Liver (tissue), 9 donors: ENCODE measurements around the gene PUSL1. TPM values are rescaled to one million over a fixed set of nuclear protein-coding genes. Genes with fewer than 3 reads are reported as not detected.

Source experiments
- DNase-seq: peaks from one replicate; pipeline ENCODE4 v3.0.0-alpha.2; 2017; ENCODE audit warnings: low spot score
- H3K27ac ChIP-seq, 2 donors: one replicate each; pipeline ENCODE4 v1.7.0; 2013; ENCODE audit warnings: inconsistent platforms in 2 of 2, low read length in 2 of 2, control low read depth in 1 of 2, low read depth in 1 of 2, mild to moderate bottlenecking in 1 of 2
- H3K27me3 ChIP-seq, 4 donors: one replicate each; pipeline versions ENCODE4 v1.6.1 to v1.7.0; 2013; ENCODE audit warnings: low read length in 3 of 4, inconsistent platforms in 1 of 4, mild to moderate bottlenecking in 1 of 4, moderate library complexity in 1 of 4; ENCODE audit not compliant: control insufficient read depth in 4 of 4, insufficient read depth in 4 of 4
- H3K36me3 ChIP-seq, 4 donors: one replicate each; pipeline versions ENCODE4 v1.6.1 to v1.7.0; 2013; ENCODE audit warnings: low read length in 3 of 4, mild to moderate bottlenecking in 3 of 4, low read depth in 1 of 4, moderate library complexity in 1 of 4; ENCODE audit not compliant: control insufficient read depth in 4 of 4, insufficient read depth in 3 of 4
- H3K4me1 ChIP-seq, 4 donors: one replicate each; pipeline versions ENCODE4 v1.6.1 to v1.7.0; 2013; ENCODE audit warnings: low read length in 3 of 4, mild to moderate bottlenecking in 3 of 4, moderate library complexity in 1 of 4; ENCODE audit not compliant: control insufficient read depth in 4 of 4, insufficient read depth in 4 of 4
- H3K4me3 ChIP-seq, 3 donors: one replicate each; pipeline versions ENCODE4 v1.6.1 to v1.7.0; 2013; ENCODE audit warnings: low read length in 3 of 3, control low read depth in 1 of 3, low read depth in 1 of 3, mild to moderate bottlenecking in 1 of 3
- H3K9ac ChIP-seq, 2 donors: one replicate each; pipeline ENCODE4 v1.7.0; 2013; ENCODE audit warnings: low read length in 2 of 2, mild to moderate bottlenecking in 2 of 2, moderate library complexity in 2 of 2, control low read depth in 1 of 2, low read depth in 1 of 2
- H3K9me3 ChIP-seq, 4 donors: one replicate each; pipeline versions ENCODE4 v1.6.1 to v1.7.0; 2013; ENCODE audit warnings: low read length in 3 of 4; ENCODE audit not compliant: control insufficient read depth in 4 of 4
- ATF3 ChIP-seq: IDR thresholded peaks from 2 replicates; pipeline ENCODE4 v1.6.1; 2016; ENCODE audit warnings: antibody characterized with exemption
- CTCF ChIP-seq: fragments of 150-350 bp; IDR thresholded peaks from 2 replicates; pipeline ENCODE4 v1.5.1; 2017; ENCODE audit warnings: improper control_type of control experiment, low read depth, low read length; ENCODE audit not compliant: missing input control
- EGR1 ChIP-seq, 2 donors: IDR thresholded peaks; 2 replicates each; pipeline ENCODE4 v1.6.1; 2016 to 2018; ENCODE audit warnings: antibody characterized with exemption in 2 of 2, low read depth in 2 of 2
- FOXA1 ChIP-seq: IDR thresholded peaks from 2 replicates; pipeline ENCODE4 v1.6.1; 2016; ENCODE audit warnings: antibody characterized with exemption
- FOXA2 ChIP-seq: IDR thresholded peaks from 2 replicates; pipeline ENCODE4 v1.6.1; 2016; ENCODE audit warnings: antibody characterized with exemption
- GABPA ChIP-seq, 2 donors: IDR thresholded peaks in 1 of 2; conservative IDR thresholded peaks in 1 of 2; 2 replicates each; pipeline ENCODE4 v1.6.1; 2016; ENCODE audit warnings: antibody characterized with exemption in 2 of 2, mild to moderate bottlenecking in 1 of 2, moderate library complexity in 1 of 2
- HNF4A ChIP-seq, 2 donors: conservative IDR thresholded peaks; 2 replicates each; pipeline ENCODE4 v1.6.1; 2016; ENCODE audit warnings: antibody characterized with exemption in 2 of 2, mild to moderate bottlenecking in 2 of 2
- HNF4G ChIP-seq: IDR thresholded peaks from 2 replicates; pipeline ENCODE4 v1.6.1; 2016; ENCODE audit warnings: antibody characterized with exemption
- JUND ChIP-seq, 2 donors: IDR thresholded peaks; 2 replicates each; pipeline ENCODE4 v1.6.1; 2016; ENCODE audit warnings: antibody characterized with exemption in 2 of 2
- MAX ChIP-seq: IDR thresholded peaks from 2 replicates; pipeline ENCODE4 v1.6.1; 2016; ENCODE audit warnings: antibody characterized with exemption
- NR2F2 ChIP-seq: IDR thresholded peaks from 2 replicates; pipeline ENCODE4 v1.6.1; 2016; ENCODE audit warnings: antibody characterized with exemption
- RAD21 ChIP-seq, 2 donors: IDR thresholded peaks; 2 replicates each; pipeline ENCODE4 v1.6.1; 2016; ENCODE audit warnings: antibody characterized with exemption in 2 of 2, mild to moderate bottlenecking in 2 of 2
- REST ChIP-seq: IDR thresholded peaks from 2 replicates; pipeline ENCODE4 v1.6.1; 2016; ENCODE audit warnings: antibody characterized with exemption, mild to moderate bottlenecking
- RXRA ChIP-seq, 2 donors: IDR thresholded peaks; 2 replicates each; pipeline ENCODE4 v1.6.1; 2017 to 2018; ENCODE audit warnings: antibody characterized with exemption in 2 of 2, mild to moderate bottlenecking in 1 of 2
- SP1 ChIP-seq: IDR thresholded peaks from 2 replicates; pipeline ENCODE4 v1.6.1; 2018; ENCODE audit warnings: antibody characterized with exemption, mild to moderate bottlenecking
- TAF1 ChIP-seq: conservative IDR thresholded peaks from 2 replicates; pipeline ENCODE4 v1.6.1; 2016; ENCODE audit warnings: antibody characterized with exemption, mild to moderate bottlenecking
- YY1 ChIP-seq: IDR thresholded peaks from 2 replicates; pipeline ENCODE4 v1.6.1; 2016; ENCODE audit warnings: antibody characterized with exemption, mild to moderate bottlenecking
- ZBTB33 ChIP-seq: IDR thresholded peaks from 2 replicates; pipeline ENCODE4 v1.6.1; 2016; ENCODE audit warnings: antibody characterized with exemption
- WGBS: extraction: QIAGEN DNeasy Blood & Tissue Kit; methylation state at CpG from one replicate; pipeline ENCODE4 v1.1.7; 2013; 5-methylcytosine and 5-hydroxymethylcytosine counted together
- polyA plus RNA-seq, 2 donors: library from polyadenylated mRNA; stranded (reverse) in 1 of 2; unstranded in 1 of 2; fragments of 200-250 nt in 1 of 2; fragments of >200 nt in 1 of 2; fragmentation: Nextera tagmentation in 1 of 2; extraction: Ambion mirVana in 1 of 2; gene quantifications; one replicate each; pipeline versions ENCODE4 v1.2.1 to v1.2.3, GENCODE V29; 2013 to 2015
- total RNA-seq, 2 donors: library from RNA; depleted of rRNA; stranded (reverse); fragments of >200 nt; gene quantifications; one replicate each; pipeline ENCODE4 v1.2.3, GENCODE V29; 2014
- donor health status: healthy.
- donor health status: healthy.
- donor health status: healthy.
- donor health status: healthy.
- donor health status: healthy.

PUSL1 gene
- total and polyA plus RNA-seq, 4 donors = 9.3 to 14.9 (median 10.3) TPM

GRCh38 chr1:1292851-1293250 is 15.5 kb upstream of the PUSL1 start (continued):
- TF ChIP-seq ATF3 (no peak), FOXA1 (no peak)

GRCh38 chr1:1293263-1294249 is 14.8 kb upstream of the PUSL1 start:
- TF ChIP-seq TAF1 = no peak
- TF ChIP-seq EGR1 (IDR thresholded peaks at IDR 0.05; ENCODE audit: low read depth in 2 of 2) = no peak
- H3K36me3 ChIP-seq = peaks cover 0 to 15% (median 2%) of the 10 kb centered on the region in 4 donors
- H3K4me1 ChIP-seq = peaks cover 0 to 13% (median 7%) of the 10 kb centered on the region in 4 donors
- H3K4me3 ChIP-seq = no peak overlapping the region
- H3K9ac ChIP-seq = no peak overlapping the region
- no peak for DNase-seq
- H3K9me3 ChIP-seq = no peaks in the 10 kb centered on the region
- H3K27me3 ChIP-seq = no peaks in the 10 kb centered on the region
- 87% methylated on average over 94 of the region's 94 CpGs for WGBS
- H3K27ac ChIP-seq = no peak overlapping the region

- 94% methylated on average over 58 of the region's 58 CpGs for WGBS
- Histone ChIP-seq H3K4me1 (peaks cover 0 to 13% (median 7%) of the 10 kb centered on the region in 4 donors), H3K9ac (no peak overlapping the region), H3K9me3 (no peaks in the 10 kb centered on the region), H3K27ac (no peak overlapping the region), H3K36me3 (peaks cover 0 to 17% (median 2%) of the 10 kb centered on the region in 4 donors), H3K27me3 (no peaks in the 10 kb centered on the region), H3K4me3 (no peak overlapping the region)
- TF ChIP-seq RXRA (IDR thresholded peaks at IDR 0.05) (no peak), HNF4A (conservative IDR thresholded peaks at IDR 0.05) (no peak), REST (no peak), FOXA1 (no peak), HNF4G (no peak), CTCF (no peak), JUND (IDR thresholded peaks at IDR 0.05) (no peak), TAF1 (no peak), MAX (no peak), YY1 (no peak), GABPA (IDR thresholded peaks at IDR 0.05 in 1 of 2, conservative IDR thresholded peaks at IDR 0.05 in 1 of 2) (no peak), EGR1 (IDR thresholded peaks at IDR 0.05; ENCODE audit: low read depth in 2 of 2) (no peak), ZBTB33 (no peak), FOXA2 (no peak), SP1 (no peak), ATF3 (no peak), RAD21 (IDR thresholded peaks at IDR 0.05) (no peak), NR2F2 (no peak)
- DNase-seq = no peak
Measured at GRCh38 chr1:1294250-1294890, 14.0 kb upstream of the PUSL1 start.
